ENCODE measurements around the gene SRGAP1.
"Not testable (repeated sequence)": the region's sequence is repeated elsewhere in the genome, so short reads cannot be mapped to it uniquely, and the experiment has no call there.

The SRGAP1 gene

DNA sequence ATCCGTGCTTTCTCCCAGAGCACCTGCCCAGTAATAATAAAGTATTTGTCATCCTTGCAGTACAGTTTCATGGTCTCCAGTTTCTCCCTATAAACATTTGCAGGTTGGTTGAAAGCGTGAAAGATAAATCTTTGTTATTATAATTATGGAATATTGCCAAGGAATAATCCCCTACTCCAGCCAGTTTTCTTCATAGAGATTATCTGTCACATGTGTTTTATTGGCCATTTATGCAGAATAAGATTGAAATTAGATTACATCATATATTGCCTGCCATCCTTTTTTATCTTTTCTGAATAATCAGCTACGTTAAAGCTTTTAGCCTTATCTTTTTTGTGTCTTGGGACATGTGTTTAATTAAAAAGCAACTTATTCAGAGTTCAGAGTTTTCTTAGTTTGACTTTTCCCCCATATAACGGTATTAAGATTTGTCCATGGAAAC, 209.6 kb downstream of the SRGAP1 start:
- no peak for DNase-seq

- no peak for DNase-seq
Measured at GRCh38 chr12:64056741-64057140, 212.2 kb downstream of the SRGAP1 start.

DNA sequence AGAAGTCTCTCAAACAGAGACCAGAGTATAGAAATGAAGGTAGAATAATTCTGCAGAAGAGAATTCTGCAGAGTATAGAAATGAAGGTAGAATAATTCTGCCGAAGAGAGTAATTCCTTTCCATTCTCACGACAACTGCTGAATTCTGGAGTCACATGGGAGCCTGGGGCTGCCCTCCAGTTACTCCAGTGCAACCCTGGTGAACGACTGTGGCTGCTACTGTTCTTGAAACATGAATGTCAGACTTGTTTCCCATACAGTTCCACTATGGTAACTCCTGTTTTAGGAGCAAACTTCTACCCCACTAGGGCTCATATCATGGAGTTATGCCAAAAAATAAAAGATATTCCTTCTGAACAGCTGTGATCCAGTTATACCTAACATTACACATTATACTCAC, 213.2 kb downstream of the SRGAP1 start:
- DNase-seq, result no peak

DNA sequence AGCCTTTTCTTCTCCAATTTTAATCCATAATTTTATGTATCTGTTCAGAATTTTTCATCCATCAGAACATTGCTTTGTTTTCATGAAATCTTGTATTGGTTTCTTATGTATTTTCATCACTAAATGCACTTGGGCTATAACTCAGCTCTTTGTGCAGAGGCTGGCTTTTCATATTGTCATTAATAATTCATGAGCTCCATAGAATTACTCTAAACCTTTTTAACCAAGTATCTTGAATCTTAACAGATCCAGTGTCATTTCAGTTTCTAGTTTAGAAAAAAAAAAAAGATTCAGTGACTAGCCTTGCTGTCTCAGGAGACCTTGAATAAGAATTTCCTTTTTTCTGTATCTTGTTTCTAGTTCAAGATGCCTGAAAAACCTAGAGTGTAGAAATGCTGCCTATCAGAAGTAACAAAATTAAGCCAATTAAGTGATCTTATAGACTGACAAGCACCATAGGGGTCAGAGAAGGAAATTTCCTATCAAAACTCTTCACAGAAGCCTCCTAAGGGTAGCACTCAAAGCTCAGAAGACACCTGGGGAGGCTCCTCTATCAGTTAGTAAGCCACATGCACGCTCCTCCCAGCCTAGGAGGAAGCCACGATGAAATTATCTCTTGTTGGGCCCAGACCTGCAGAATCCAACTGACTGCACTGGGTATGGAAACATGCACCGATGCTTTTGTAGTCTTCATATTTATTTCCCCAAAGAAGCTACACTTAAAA, 214.2 kb downstream of the SRGAP1 start:
- no peak for DNase-seq

GRCh38 chr12:64059685-64060084, 215.2 kb downstream of the SRGAP1 start:
- DNase-seq, result no peak

GRCh38 chr12:64061868-64062375, 217.4 kb downstream of the SRGAP1 start:
- no peak for DNase-seq

GRCh38 chr12:64063121-64063520, 218.6 kb downstream of the SRGAP1 start:
- DNase-seq, result no peak

DNA sequence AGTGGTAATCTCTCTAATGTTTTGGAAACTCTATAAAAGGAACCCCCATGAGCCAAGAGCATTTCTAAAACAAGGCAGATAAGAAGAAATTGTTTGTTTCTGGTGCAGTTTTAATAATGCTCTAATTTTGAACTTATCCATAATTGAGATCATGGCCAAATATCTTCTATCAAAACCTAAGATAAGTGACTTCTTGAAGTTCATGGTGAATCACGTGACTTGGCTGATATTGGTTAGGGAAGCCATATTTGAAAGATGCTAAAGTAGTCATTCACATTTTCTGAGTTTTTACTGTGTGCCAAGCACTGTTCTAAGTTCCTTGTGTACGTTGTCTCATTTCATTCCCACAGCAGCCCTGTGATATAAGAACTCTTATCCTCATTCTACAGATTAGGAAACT, 219.7 kb downstream of the SRGAP1 start:
- no peak for DNase-seq

DNA sequence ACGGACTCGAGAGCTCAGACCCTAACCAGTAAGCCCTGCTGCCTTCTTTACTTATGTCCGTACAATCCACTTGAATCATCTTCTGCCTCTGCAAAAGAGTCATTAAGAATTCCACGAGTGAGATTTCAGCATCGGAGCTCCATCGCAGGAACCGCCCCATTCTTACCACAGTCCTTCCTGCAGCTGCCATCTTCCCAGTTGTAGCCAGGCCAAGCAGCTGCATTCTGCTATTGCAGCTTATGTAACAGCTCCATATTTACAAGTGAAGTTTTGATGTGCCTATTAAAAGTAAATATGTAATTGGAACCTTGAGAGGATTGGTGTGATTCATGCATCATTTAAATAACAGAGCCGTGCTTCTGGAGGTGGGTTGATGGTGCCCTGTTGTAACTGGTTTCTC, 220.2 kb downstream of the SRGAP1 start:
- no peak for DNase-seq

- DNase-seq, result no peak
Measured at GRCh38 chr12:64065881-64066451, 221.5 kb downstream of the SRGAP1 start.

DNA sequence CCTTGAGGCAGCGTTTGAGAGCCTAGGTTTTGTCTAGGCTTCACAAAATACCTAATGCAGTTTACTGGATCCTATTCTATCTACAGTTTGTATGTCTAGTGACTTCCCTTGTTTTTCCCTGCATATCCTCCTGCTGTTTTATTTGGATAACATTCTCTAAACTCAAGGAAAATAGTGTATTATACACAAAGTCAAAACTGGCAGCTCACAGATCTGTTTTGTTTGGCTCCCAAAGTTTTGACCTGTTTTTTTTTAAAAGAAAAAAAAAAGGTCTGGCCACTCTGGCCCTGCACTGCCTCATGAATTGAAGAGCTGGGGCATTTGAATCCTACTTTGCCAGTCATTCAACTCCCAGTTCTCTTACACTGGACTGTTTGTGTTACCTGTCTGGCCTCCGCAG, 222.3 kb downstream of the SRGAP1 start:
- no peak for DNase-seq

- DNase-seq, result no peak
Measured at GRCh38 chr12:64070454-64070853, 226.0 kb downstream of the SRGAP1 start.

DNA sequence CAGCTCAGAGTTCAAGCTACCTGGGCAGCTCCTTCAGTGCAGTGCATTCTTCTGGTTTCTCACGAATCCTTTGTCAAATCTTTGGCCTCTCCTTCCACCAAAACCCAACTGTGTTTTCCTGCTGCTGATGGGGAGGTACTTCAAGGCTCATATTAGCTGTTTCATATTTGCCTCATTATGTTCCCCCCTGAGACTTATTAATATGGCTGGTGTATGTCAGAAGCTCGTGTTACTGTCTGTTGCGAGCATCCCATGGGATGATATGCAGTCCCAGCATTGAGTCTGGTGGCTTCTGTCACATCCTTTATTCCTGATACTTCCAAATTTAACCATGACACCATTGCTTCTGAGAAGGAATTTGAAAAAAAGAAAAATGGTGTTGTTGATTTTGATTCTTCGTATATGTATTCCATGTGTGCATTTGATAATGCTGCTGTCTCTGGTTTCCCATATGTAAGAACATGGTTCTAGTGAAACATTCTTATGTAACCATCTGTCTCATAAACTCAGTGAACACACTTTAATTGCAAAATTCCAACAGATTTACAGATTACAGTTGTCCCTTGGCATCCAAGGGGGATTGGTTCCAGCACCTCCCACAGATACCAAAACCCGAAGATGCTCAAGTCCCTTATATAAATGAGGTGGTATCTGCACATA, 228.5 kb downstream of the SRGAP1 start:
- no peak for DNase-seq

GRCh38 chr12:64076565-64076964, 232.1 kb downstream of the SRGAP1 start:
- DNase-seq, result not testable (repeated sequence)

DNA sequence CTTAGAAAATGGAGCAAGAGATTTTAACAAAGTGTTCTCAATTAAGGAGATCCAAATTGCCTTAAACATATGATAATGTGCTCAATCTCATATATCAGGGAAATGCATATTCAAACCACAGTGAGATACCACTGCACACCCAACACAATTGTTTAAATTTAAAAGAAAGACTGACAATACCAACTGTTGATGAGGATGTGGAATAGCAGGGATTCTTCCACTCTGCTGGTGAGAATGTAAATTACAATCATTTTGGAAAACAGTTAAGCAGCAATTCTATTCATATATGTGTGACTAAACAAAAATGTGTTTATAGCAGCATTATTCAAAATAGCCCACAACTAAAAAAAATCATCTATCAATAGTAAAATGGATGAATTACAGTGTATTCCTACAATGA, 233.4 kb downstream of the SRGAP1 start:
- DNase-seq, result no peak

- DNase-seq, result no peak
Measured at GRCh38 chr12:64080319-64081007, 236.0 kb downstream of the SRGAP1 start.

DNA sequence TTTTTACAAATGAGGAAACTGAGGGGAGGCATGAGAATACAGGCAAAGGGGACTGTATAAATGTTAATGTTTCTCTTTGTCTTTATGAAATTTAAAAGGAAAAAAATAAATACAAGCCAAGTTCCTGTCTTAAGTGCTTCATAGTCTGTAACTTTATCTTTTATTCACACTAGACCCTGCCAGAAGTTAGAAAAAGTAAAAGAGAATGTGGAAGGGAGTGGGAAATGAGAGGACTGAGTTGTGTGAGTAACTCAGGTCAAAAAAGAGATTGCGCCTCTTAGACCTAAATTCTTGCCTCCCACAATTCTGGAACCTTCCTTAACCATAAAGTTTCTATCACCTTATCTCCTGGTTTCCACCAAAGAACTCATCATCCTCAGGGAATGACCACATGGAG, 236.5 kb downstream of the SRGAP1 start:
- DNase-seq, result no peak

DNA sequence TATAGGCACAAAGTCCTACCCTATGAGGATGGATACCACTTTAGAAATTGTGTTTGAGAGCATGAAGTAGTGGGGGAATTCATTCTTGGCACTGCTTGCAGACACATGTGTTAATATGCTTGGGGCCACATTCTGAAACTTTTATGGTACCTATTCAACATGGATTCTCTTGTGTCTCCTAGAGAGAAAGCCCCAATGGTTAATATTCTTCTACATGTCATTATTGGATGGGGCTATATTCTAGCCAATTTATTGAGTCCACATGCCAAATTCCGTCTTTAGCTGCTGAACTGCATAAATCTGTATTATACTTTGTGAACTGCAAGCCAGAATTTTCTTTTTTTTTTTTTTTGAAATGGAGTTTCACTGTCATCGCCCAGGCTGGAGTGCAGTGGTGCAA, 237.6 kb downstream of the SRGAP1 start:
- DNase-seq, result no peak

GRCh38 chr12:64082866-64083268, 238.4 kb downstream of the SRGAP1 start:
- DNase-seq, result peak; percentile 14

DNA sequence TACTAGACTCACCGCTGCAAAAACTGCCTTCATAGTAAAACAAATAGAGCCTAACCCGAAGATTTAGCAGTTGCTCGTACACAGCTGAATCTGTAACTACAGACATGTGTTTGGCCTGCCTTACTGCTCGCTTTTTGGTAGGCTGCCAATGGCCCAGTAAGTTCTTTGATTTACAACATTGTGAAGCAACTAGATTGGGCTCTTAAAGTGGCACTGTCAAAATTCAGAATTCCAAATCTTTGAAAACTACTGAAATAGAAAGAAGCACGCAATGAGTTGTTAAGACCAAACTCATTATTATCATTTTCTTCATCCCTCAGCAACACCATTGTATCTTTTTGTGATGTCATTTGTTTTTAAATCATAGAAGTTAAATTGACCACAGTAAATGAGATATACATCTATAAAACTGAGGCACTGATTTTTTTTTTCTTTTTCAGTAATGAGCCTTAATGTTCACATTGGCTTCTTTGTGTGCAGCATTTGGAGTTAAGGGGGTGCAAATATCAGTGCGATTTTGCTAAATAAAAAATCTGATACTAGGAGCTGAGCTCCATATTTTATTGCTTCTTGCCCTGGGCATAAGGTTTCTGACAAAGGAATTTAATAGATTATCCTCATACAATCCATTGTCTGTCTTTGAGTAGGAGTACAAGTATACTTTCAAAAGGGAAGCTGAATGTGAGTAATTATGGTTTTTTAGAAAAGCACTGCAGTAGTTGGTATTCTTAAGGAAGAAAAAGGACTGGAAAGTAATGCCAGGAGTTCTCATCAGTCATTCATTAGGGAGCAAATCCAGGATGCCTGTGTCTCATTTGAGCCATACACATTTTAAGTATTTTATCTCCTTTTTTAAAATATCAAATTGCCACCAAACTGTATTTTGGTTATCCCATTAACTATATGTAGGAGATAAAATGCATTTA, 239.0 kb downstream of the SRGAP1 start:
- DNase-seq, result no peak

DNA sequence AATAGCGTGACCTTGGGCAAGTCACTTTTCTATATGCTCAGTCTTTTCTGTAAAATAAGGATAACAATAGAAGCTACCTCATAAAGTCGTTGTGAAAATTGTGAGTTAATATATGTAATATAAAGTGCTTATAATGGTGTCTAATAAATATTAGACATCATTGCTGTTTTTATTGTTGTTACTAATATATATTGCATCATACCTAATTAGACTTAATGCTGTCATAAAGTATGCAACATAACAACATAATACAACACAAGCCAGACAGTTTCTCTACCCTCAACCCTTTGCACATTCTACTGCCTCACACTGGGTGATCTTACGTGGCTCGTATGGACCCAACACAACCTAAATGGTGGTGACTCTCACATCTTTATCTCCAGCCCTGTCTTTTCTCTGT, 240.7 kb downstream of the SRGAP1 start:
- no peak for DNase-seq

DNA sequence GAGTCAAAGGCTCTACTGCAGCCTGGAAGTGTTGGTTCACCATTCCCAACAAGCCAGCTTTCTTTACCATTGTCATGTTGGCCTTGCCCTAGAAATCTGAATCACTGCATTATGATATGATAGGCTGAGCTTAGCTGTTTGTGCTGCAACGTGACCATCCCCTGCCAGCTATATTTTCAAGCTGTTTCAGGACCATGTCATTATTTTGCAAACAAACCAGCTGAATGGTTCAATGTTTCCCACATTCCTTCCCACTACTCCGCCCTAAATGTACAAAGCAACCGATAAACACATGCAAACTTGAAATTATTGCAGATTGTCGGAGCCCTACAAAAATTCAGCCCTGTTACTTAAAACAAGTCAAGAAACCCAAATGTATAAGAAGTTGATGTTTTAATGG, 241.5 kb downstream of the SRGAP1 start:
- DNase-seq, result no peak

Data from right kidney (tissue), 1 donor.